ENCODE data around the gene PUM1.

DNA sequence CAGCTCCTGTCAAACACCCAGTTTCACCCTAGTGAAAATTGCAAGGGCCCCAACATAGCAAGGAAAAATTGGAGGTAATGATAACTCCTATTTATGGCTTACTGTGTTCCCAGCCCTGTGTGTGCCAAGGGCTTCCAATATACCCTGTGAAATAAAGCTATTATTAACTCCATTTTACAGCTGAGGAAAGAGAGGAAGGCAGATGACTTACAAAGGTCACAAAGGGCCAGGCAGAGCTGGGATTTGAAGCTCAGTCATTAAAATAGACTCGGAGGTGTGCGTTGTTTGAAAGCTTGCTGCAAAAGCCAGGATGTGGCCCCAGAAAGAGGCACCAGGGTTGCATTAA is 136.8 kb downstream of the PUM1 start:
- no peak for TF ChIP-seq POLR2A (IDR thresholded peaks at IDR 0.05; ENCODE audit: low read depth, low read length)
- no peak for TF ChIP-seq TAF1 (IDR thresholded peaks at IDR 0.05; ENCODE audit: borderline replicate concordance, low read depth, low read length)
- TF ChIP-seq POLR2AphosphoS5 (IDR thresholded peaks at IDR 0.05; ENCODE audit: low read depth, low read length) = no peak

Data from GM12892 (cell line).